Epithelial cell of prostate (primary cell): Measurements from ENCODE around the gene PCGF6.
"Not testable (repeated sequence)": the region's sequence is repeated elsewhere in the genome, so short reads cannot be mapped to it uniquely, and the experiment has no call there.

ENCODE experiments used
- DNase-seq: peaks from one replicate; pipeline ENCODE4 v3.0.0-alpha.2; 2011; ENCODE audit warnings: low read depth, low spot score
- H3K27ac ChIP-seq: fragments of 450-650 bp; 2 replicates; pipeline ENCODE4 v1.5.1; 2017; ENCODE audit warnings: mild to moderate bottlenecking

The PCGF6 gene

GRCh38 chr10:103259989-103260388 lies 91.0 kb downstream of the PCGF6 start:
- H3K27ac ChIP-seq, result no peak overlapping the region
- no peak for DNase-seq

DNA sequence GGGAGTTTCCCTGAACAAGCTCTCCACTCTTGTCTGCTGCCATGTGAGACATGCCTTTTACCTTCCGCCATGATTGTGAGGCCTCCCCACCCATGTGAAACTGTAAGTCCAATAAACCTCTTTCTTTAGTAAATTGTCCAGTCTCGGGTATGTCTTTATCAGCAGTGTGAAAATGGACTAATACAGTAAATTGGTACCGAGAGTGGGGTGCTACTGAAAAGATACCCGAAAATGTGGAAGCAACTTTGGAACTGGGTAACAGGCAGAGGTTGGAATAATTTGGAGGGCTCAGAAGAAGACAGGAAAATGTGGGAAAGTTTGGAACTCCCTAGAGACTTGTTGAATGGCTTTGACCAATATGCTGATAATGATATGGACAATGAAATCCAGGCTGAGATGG lies 92.0 kb downstream of the PCGF6 start:
- not testable (repeated sequence) for DNase-seq, H3K27ac ChIP-seq

- H3K27ac ChIP-seq, result no peak overlapping the region
- no peak for DNase-seq
These were observed 93.1 kb downstream of the PCGF6 start for GRCh38 chr10:103257812-103258211.

GRCh38 chr10:103256613-103257012 lies 94.3 kb downstream of the PCGF6 start:
- DNase-seq, result no peak
- no peak overlapping the region for H3K27ac ChIP-seq

GRCh38 chr10:103254538-103255325 lies 96.2 kb downstream of the PCGF6 start:
- no peak for DNase-seq
- H3K27ac ChIP-seq, result no peak overlapping the region

GRCh38 chr10:103254113-103254512 lies 96.8 kb downstream of the PCGF6 start:
- DNase-seq, result no peak
- no peak overlapping the region for H3K27ac ChIP-seq
